ENCODE measurements around the gene PSMA7.
"Not testable (repeated sequence)": the region's sequence is repeated elsewhere in the genome, so short reads cannot be mapped to it uniquely, and the experiment has no call there.

The PSMA7 gene

GRCh38 chr20:62123450-62124118 is 19.6 kb downstream of the PSMA7 start:
- no peaks in the 10 kb centered on the region for H3K9me3 Mint-ChIP-seq

GRCh38 chr20:62122654-62123449 is 20.3 kb downstream of the PSMA7 start:
- H3K4me3 Mint-ChIP-seq, result peak overlapping the region; percentile 84
- peaks cover 38% of the 10 kb centered on the region for H3K4me1 Mint-ChIP-seq
- ATAC-seq, result peak; percentile 31
- peaks cover 37% of the 10 kb centered on the region for H3K36me3 Mint-ChIP-seq
- H3K27ac Mint-ChIP-seq, result no peak overlapping the region
- H3K9me3 Mint-ChIP-seq, result no peaks in the 10 kb centered on the region
- H3K27me3 Mint-ChIP-seq, result no peaks in the 10 kb centered on the region

More at GRCh38 chr20:62123450-62124118, 19.6 kb downstream of the PSMA7 start:
- H3K36me3 Mint-ChIP-seq, result peaks cover 44% of the 10 kb centered on the region
- ATAC-seq, result no peak
- H3K27ac Mint-ChIP-seq, result no peak overlapping the region
- peaks cover 45% of the 10 kb centered on the region for H3K4me1 Mint-ChIP-seq
- H3K4me3 Mint-ChIP-seq, result peak overlapping the region; percentile 84
- no peaks in the 10 kb centered on the region for H3K27me3 Mint-ChIP-seq

GRCh38 chr20:62121776-62122653 is 21.2 kb downstream of the PSMA7 start, which contains the start of gene LSM14B:
LSM14B (plus strand) TSS chr20:62122475; CDS start chr20:62122667, 192 bp downstream.
- Mint-ChIP-seq H3K27ac (peak within 1 kb of the TSS; percentile 89), H3K27me3 (no peaks in the 10 kb centered on the region), H3K9me3 (no peaks in the 10 kb centered on the region), H3K4me3 (peak within 1 kb of the TSS; percentile 85), H3K4me1 (peaks cover 32% of the 10 kb centered on the region), H3K36me3 (peaks cover 29% of the 10 kb centered on the region)
- peak; percentile 94 for ATAC-seq

- H3K27me3 Mint-ChIP-seq, result no peaks in the 10 kb centered on the region
- peak; percentile 11 for ATAC-seq
- peaks cover 20% of the 10 kb centered on the region for H3K36me3 Mint-ChIP-seq
- H3K27ac Mint-ChIP-seq, result peak overlapping the region; percentile 89
- H3K9me3 Mint-ChIP-seq, result no peaks in the 10 kb centered on the region
- H3K4me1 Mint-ChIP-seq, result peaks cover 27% of the 10 kb centered on the region
- peak overlapping the region; percentile 85 for H3K4me3 Mint-ChIP-seq
These were observed 22.0 kb downstream of the PSMA7 start for GRCh38 chr20:62120990-62121775.

GRCh38 chr20:62120365-62120762 is 22.8 kb downstream of the PSMA7 start:
- peaks cover 12% of the 10 kb centered on the region for H3K36me3 Mint-ChIP-seq
- peaks cover 27% of the 10 kb centered on the region for H3K4me1 Mint-ChIP-seq
- H3K27me3 Mint-ChIP-seq, result no peaks in the 10 kb centered on the region
- peaks cover 2% of the 10 kb centered on the region for H3K9me3 Mint-ChIP-seq
- no peak overlapping the region for H3K4me3 Mint-ChIP-seq
- ATAC-seq, result no peak
- no peak overlapping the region for H3K27ac Mint-ChIP-seq

- Mint-ChIP-seq H3K36me3 (peaks cover 6% of the 10 kb centered on the region), H3K4me3 (no peak overlapping the region), H3K4me1 (peaks cover 23% of the 10 kb centered on the region), H3K27ac (no peak overlapping the region), H3K9me3 (peaks cover 2% of the 10 kb centered on the region), H3K27me3 (peaks cover 6% of the 10 kb centered on the region)
- no peak for ATAC-seq
These were observed 23.4 kb downstream of the PSMA7 start for GRCh38 chr20:62119591-62120364.

GRCh38 chr20:62119115-62119514 is 24.1 kb downstream of the PSMA7 start:
- ATAC-seq, result no peak
- H3K27me3 Mint-ChIP-seq, result peaks cover 10% of the 10 kb centered on the region
- peaks cover under 1% of the 10 kb centered on the region for H3K36me3 Mint-ChIP-seq
- peaks cover 16% of the 10 kb centered on the region for H3K4me1 Mint-ChIP-seq
- no peak overlapping the region for H3K4me3 Mint-ChIP-seq
- no peak overlapping the region for H3K27ac Mint-ChIP-seq
- H3K9me3 Mint-ChIP-seq, result peaks cover 2% of the 10 kb centered on the region

- H3K4me1 Mint-ChIP-seq, result peaks cover 9% of the 10 kb centered on the region
- H3K36me3 Mint-ChIP-seq, result no peaks in the 10 kb centered on the region
- no peak for ATAC-seq
- H3K4me3 Mint-ChIP-seq, result no peak overlapping the region
- peaks cover 17% of the 10 kb centered on the region for H3K27me3 Mint-ChIP-seq
- peaks cover 10% of the 10 kb centered on the region for H3K9me3 Mint-ChIP-seq
- no peak overlapping the region for H3K27ac Mint-ChIP-seq
These were observed 24.8 kb downstream of the PSMA7 start for GRCh38 chr20:62118113-62119043.

GRCh38 chr20:62117658-62118057 is 25.5 kb downstream of the PSMA7 start:
- no peak overlapping the region for H3K4me3 Mint-ChIP-seq
- no peak for ATAC-seq
- H3K27ac Mint-ChIP-seq, result no peak overlapping the region
- H3K9me3 Mint-ChIP-seq, result peaks cover 15% of the 10 kb centered on the region
- H3K4me1 Mint-ChIP-seq, result peaks cover 7% of the 10 kb centered on the region
- H3K27me3 Mint-ChIP-seq, result peaks cover 24% of the 10 kb centered on the region
- H3K36me3 Mint-ChIP-seq, result peaks cover 4% of the 10 kb centered on the region

- Mint-ChIP-seq H3K4me3 (no peak overlapping the region), H3K27me3 (peaks cover 28% of the 10 kb centered on the region), H3K36me3 (peaks cover 8% of the 10 kb centered on the region), H3K9me3 (peaks cover 16% of the 10 kb centered on the region), H3K4me1 (peaks cover 7% of the 10 kb centered on the region), H3K27ac (no peak overlapping the region)
- ATAC-seq, result no peak
These were observed 25.9 kb downstream of the PSMA7 start for GRCh38 chr20:62117362-62117646.

- no peak overlapping the region for H3K27ac Mint-ChIP-seq
- peaks cover 19% of the 10 kb centered on the region for H3K9me3 Mint-ChIP-seq
- H3K4me1 Mint-ChIP-seq, result peaks cover 7% of the 10 kb centered on the region
- ATAC-seq, result no peak
- peaks cover 11% of the 10 kb centered on the region for H3K36me3 Mint-ChIP-seq
- no peak overlapping the region for H3K4me3 Mint-ChIP-seq
- H3K27me3 Mint-ChIP-seq, result peaks cover 30% of the 10 kb centered on the region
These were observed 26.4 kb downstream of the PSMA7 start for GRCh38 chr20:62116558-62117361.

- H3K9me3 Mint-ChIP-seq, result peaks cover 23% of the 10 kb centered on the region
- H3K27ac Mint-ChIP-seq, H3K4me1 Mint-ChIP-seq, H3K4me3 Mint-ChIP-seq, ATAC-seq: not testable (repeated sequence)
- peaks cover 30% of the 10 kb centered on the region for H3K27me3 Mint-ChIP-seq
- peaks cover 16% of the 10 kb centered on the region for H3K36me3 Mint-ChIP-seq
These were observed 27.3 kb downstream of the PSMA7 start for GRCh38 chr20:62115800-62116407.

Measured in stimulated activated memory B cell treated with anti-CD40 and anti-IgM and Interleukin-4, amounts not matched to agents 10 μg/mL and 1 μg/mL and 100 μg/mL, for 72 hours (primary cell).